HG03196 (cell line): Measurements from ENCODE around the gene SLC6A19.

Experiments used
- ATAC-seq: cut with Tn5 transposase; IDR thresholded peaks from one replicate; pipeline ENCODE4 v1.9.1; 2021; ENCODE audit not compliant: unreplicated experiment

The SLC6A19 gene

GRCh38 chr5:1208221-1208742, 6.9 kb downstream of the SLC6A19 start:
- ATAC-seq: no peak

GRCh38 chr5:1208743-1209488, 7.5 kb downstream of the SLC6A19 start:
- ATAC-seq: no peak

- ATAC-seq: no peak
Observed at GRCh38 chr5:1209489-1209852, 8.1 kb downstream of the SLC6A19 start.

- no peak for ATAC-seq
Observed at GRCh38 chr5:1209896-1210776, 8.7 kb downstream of the SLC6A19 start.

- no peak for ATAC-seq
Observed at GRCh38 chr5:1210832-1211251, 9.4 kb downstream of the SLC6A19 start.

GRCh38 chr5:1211701-1212100, 10.3 kb downstream of the SLC6A19 start:
- no peak for ATAC-seq

GRCh38 chr5:1212271-1212670, 10.9 kb downstream of the SLC6A19 start:
- ATAC-seq: no peak

GRCh38 chr5:1212881-1213280, 11.5 kb downstream of the SLC6A19 start:
- no peak for ATAC-seq

GRCh38 chr5:1213508-1214162, 12.2 kb downstream of the SLC6A19 start:
- ATAC-seq: no peak

- no peak for ATAC-seq
Observed at GRCh38 chr5:1214163-1214935, 13.0 kb downstream of the SLC6A19 start.

- no peak for ATAC-seq
Observed at GRCh38 chr5:1214936-1215220, 13.5 kb downstream of the SLC6A19 start.

GRCh38 chr5:1215320-1216096, 14.1 kb downstream of the SLC6A19 start:
- ATAC-seq: no peak

GRCh38 chr5:1216211-1216917, 15.0 kb downstream of the SLC6A19 start:
- ATAC-seq: no peak

GRCh38 chr5:1216918-1217295, 15.5 kb downstream of the SLC6A19 start:
- ATAC-seq: no peak

GRCh38 chr5:1217596-1218206, 16.3 kb downstream of the SLC6A19 start:
- no peak for ATAC-seq

GRCh38 chr5:1218351-1219080, 17.1 kb downstream of the SLC6A19 start:
- no peak for ATAC-seq

GRCh38 chr5:1219098-1219767, 17.8 kb downstream of the SLC6A19 start:
- ATAC-seq: no peak

- ATAC-seq: no peak
Observed at GRCh38 chr5:1219768-1220100, 18.3 kb downstream of the SLC6A19 start.
